NCI-H2107 treated with DMSO at 0.1 percent for 48 hours (cell line): ENCODE results near the gene LEMD3.

Source experiments
- DNase-seq: peaks from one replicate; lab custom pipeline; 2025; ENCODE audit not compliant: unreplicated experiment; lab: John Stamatoyannopoulos, UW

Gene LEMD3

DNA sequence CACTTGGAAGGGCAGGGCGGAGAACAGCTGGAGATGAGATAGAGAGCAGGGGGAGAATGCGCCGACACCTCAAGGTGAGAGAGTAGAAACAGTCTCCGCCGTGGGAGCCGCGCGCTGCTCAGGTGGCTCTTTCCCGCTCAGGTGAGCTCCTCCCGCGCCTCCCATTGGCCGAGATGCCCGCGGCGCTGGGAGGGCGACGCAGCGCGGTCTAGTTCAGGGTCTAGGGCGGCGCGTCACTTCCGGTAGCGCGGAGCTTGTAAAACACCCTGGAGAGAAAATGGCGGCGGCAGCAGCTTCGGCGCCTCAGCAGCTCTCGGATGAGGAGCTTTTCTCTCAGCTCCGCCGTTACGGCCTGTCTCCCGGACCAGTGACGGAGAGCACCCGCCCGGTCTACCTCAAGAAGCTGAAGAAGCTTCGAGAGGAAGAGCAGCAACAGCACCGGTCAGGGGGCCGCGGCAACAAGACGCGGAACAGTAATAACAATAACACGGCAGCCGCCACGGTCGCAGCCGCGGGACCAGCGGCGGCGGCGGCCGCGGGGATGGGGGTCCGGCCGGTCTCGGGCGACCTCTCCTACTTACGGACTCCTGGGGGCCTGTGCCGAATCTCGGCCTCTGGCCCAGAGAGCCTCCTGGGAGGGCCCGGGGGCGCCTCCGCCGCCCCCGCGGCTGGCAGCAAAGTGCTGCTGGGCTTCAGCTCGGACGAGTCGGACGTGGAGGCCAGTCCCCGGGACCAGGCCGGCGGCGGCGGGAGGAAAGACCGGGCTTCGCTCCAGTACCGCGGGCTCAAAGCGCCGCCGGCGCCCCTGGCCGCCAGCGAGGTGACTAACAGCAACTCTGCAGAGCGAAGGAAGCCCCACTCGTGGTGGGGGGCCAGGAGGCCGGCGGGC is at the start of gene LEMD3:
Gene LEMD3 (plus strand): TSS at position 264 of the 889 bp plus-strand sequence. CDS start 14 bp downstream, at position 278.
- DNase-seq, result peak; percentile 93

DNA sequence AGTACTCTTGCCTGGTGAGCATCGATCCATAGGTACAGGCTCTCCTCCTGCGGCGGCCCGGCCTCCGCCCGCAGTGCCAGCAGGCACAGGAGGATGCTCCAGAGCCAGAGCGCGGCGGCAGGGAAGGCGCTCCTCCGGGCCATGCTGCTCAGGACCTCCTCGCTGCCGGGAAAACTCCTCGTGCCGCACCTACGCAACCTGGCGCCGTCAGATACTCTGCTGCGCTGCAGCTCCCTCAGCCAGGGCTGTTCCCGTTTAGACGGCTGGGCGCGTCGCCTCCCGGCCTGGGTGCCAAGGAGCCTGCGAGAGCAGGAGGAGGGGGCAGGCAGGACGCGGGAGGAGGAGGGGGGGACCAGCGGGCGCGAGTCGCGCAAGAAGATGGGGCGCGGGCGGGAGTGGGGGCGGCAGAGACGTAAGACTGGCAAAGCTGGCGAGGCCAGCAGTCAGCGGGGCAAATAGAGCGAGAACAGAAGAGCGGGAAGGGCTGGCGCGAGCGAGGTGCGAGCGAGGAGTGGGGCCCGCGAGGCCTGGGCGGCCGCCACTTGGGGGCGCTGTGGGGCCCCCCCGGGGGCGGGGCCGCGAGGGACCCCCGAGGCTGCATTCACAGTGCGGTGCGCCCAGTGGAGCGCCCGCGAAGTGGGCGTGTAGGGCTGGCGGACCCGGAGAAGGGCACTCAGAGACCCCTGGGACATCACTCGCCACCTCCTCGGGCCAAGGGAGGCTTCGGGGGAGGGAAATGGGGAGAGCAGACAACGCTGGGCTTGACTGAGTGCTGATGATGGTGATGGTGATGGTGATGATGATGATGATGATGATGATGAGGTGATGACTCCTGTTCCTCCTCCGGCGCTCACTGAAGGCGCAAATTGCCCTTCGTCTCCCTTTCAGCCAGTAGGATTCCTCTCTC is 48.1 kb upstream of the LEMD3 start, which contains the start of gene WIF1:
Gene WIF1 (minus strand): TSS at position 257 of the 907 bp plus-strand sequence. CDS start 114 bp downstream, at position 143.
- no peak for DNase-seq

DNA sequence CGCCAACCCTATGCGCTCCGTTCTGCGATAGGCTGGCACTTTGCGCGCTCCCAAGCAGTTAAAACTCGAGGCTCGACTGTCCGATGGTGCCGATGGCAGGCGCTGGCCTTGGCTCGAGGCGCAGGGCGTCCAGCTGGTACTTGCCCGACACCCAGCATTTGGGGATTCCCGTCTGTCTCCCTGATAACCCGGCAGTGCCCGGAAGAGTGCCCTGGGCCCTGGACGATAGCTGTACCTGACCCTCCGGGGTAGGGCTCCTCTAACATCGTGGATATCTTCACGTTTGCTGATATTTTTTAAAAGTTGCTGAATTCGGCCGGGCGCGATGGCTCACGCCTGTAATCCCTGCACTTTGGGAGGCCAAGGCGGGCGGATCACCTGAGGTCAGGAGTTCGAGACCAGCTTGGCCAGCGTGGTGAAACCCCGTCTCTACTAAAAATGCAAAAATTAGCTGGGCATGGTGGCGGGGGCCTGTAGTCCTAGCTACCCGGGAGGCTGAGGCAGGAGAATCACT is 47.4 kb upstream of the LEMD3 start:
- DNase-seq, result no peak

DNA sequence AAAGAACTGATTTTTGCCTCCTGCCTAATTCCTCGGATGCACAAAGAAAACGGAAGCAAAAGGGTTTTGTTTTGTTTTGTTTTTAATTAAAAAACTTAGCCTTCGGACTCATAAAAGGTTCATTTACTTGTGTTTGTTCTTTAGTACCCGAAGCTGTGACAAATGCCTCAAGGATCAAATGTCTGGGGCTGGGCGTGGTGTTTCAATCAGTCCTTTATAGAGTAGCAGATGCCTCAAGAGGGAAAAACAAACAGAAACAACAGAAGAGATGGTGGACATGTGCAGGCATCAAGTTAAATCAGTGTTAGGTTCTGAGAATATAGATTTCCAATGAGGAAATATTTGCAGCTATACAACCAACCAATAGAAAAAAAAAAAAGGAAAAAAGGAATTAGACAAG is 46.7 kb upstream of the LEMD3 start:
- DNase-seq, result no peak

DNA sequence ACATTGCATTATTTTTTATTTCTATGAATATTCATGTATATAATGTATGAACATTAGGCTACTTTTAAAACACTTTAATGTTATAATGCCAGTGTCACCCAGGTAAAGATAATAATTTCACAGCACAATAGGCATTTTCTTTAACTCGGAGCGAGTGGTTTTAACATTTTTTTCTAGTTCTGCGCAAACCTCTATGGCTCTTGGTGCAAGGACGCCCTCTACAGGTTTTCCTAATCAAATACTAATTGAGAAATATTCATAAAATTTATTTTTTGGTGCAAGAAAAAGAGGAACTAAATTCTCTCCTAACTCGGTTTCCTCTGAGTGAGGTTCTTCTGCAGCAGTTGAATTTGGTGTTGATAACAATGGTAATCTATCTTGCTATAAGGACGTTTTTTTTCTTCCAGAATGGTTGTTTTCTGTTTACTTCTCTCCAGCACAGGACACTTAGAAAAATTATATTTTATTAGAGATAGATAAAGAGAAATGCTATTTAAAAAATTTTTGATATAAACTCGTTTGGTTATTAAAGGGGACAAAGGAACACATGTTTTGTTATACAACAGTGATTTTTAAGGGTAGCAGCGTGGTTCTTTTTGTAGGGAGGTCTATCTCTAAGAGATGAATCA is 45.8 kb upstream of the LEMD3 start:
- DNase-seq, result peak; percentile 14

DNA sequence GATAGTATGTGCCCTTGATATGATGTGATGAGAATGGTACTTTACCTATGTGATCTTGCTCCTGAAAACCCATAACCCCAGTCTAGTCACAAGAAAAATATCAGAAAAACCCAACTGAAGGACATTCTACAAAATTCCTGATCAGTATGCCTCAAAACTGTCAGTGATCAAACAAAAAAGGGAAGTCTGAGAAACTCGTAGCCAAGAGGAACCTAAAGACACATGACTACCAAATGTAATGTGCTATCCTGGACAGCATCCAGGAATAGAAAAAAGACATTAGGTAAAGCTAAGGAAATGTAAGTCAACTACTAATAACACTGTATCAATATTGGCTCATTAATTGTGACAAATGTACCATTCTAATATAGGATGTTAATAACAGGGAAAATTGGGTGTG is 44.1 kb upstream of the LEMD3 start:
- no peak for DNase-seq

DNA sequence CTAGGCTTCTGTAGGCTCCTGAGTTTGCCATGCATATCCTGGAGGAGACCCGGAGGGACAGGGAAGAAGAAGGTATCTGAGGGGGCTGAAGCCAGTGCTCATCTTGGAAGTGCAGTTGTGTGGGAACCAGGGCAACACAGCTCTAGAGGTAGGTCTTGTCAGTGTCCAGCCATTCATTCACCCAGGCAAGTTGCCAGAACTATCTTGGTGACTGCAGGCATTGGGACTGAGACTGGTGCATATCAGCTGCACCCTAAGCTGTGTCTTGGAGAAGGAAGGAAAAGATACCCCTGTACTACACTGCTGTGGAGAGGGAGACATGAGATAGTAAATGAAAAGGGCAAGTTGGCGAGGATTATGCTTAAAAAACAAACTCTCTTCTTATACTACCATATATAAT is 43.4 kb upstream of the LEMD3 start:
- no peak for DNase-seq

DNA sequence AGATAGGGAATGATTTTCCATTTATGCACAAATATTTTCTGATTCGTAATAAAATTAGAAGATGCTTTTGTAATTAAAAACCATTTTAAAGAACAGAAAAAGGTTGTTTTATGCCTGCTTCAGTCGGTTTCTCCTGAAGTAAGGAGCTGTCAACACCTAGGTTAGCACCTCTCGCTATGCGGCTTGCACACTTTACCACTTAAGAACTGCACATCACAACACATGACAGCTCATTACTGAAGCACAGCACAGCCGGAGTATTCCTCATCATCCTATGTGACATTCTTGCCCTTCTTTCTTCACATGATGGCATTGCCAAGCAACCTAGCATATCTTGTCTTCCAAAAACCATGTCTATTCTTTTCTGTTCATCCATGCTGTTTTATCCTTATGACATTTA is 42.9 kb upstream of the LEMD3 start:
- no peak for DNase-seq

DNA sequence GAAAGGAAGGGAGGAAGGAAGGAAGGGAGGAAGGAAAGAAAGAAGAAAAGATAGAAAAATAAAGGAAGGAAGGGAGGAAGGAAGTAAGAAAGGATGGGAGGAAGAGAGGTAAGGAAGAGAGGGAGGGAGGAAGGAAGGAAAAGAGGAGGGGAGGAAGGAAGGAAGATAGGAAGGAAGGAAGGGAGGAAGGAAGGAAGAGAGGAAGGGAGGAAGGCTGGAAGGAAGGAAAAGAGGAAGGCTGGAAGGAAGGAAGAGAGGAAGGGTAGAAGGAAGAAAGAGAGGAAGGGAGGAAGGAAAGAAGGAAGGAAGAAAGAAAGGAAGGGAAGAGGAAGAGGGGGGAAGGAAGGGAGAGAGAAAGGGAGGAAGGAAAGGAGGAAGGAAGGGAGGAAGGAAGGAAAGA is 35.5 kb upstream of the LEMD3 start:
- no peak for DNase-seq

DNA sequence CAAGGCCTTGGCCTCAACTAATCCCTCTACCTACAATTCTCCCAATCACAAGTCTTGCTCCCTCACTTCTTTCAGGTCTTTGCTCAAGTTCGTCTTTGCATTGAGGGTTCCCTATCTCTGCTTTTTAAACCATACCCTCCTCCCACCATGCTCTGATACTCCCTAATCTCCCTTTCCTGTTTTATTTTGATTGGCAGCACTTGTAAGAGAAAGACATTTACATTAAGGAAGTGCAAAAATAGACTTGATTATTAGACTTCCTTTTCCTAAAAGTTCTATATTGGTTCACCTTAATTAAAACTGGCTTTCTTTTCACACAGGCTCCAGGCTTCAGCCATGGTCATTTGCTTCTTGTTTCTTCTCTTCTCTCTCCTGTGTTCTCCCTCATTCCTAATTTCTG is 30.0 kb upstream of the LEMD3 start:
- DNase-seq, result no peak

DNA sequence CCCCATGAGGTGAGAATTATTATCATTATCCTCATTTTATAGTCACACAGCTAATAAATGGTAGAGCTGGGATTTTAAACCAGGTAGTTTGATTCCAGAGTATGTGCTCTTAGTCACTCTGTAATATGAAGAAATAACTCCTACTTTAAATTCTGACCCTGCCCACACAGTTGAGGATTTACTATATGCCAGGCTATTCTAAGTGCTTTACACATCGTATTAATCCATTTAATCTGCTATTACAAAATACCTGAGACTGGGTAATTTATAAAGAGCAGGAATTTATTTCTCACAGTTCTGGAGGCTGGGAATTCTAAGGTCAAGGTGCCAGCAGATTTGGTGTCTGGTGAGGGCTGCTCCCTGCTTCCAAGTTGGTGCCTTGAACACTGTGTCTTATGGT is 28.6 kb upstream of the LEMD3 start:
- DNase-seq, result no peak

DNA sequence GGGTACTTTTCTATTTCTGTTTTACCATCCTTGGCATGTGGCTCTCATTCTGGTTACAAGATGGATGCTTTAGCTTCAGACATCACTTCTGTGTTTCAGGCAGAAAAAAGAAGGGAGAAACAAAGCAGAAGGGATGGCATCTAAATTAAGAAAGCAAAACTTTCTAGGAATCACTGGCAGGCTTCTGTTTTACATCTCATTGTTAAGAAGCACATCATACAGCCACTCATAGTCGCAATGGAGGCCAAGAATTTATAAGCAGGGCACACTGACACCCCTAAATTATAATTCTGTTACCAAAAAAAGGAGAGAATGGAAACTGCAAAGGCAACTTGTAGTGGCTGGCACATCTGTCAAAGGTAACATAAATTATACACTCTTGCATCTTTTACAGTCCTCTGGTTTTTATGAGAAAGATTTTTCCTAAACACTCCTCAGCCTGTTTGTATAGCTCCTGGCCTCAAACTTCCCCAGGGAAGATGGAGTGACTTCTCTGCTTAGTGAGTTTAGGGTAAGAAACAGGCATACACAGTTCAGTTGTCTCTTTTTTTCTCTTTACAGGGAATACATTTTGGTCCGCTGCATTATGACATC is 22.0 kb upstream of the LEMD3 start:
- DNase-seq, result no peak

DNA sequence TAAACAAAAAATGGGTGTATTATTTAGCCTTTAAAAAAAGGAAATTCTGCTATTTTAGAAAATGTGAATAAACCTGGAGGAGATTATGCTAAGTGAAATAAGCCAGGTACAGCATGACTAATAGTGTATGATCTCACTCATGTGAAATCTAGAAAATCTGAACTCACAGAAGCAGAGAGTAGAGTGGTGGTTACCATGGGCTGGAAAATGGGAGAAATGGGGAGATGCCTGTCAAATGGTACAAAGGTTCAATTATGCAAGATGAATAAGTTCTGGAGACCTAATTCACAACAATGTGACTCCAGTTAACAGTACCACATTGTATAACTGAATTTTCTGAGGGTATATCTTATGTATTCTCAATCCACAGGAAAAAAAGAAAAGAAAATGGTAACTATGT is 17.4 kb upstream of the LEMD3 start:
- no peak for DNase-seq

DNA sequence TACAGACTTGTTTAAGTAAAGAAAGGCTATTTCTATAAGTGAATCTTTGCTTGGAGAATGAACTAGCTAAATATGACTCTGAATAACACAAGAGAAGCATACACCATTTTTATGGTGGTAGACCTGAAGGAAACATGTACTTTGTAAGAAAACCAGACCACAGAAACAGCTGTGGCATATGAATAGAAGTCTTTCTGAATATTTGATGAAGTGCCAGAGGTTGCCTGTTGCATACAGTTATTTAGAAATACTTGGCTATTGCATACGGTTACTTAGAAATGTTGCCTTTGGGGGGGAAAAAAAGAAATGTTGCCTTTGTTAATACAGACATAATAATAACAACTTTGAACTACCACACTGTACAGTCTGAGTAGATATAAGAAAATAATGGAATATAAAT is 16.8 kb upstream of the LEMD3 start:
- no peak for DNase-seq

DNA sequence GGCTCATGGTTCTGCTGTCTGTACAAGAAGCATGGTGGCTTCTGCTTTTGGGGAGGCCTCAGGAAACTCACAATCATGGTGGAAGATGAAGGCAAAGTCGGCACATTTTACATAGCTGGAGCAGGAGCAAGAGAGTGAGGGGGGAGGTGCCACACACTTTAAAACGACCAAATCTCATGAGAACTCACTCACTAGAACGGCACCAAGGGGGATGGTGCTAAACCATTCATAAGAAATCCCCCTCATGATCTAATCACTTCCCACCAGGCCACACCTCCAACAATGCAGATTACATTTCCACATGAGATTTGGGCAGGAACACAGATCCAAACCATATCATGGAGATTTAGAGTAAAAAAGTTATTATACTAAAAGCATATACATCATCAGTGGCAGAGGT is 13.6 kb upstream of the LEMD3 start:
- DNase-seq, result no peak

DNA sequence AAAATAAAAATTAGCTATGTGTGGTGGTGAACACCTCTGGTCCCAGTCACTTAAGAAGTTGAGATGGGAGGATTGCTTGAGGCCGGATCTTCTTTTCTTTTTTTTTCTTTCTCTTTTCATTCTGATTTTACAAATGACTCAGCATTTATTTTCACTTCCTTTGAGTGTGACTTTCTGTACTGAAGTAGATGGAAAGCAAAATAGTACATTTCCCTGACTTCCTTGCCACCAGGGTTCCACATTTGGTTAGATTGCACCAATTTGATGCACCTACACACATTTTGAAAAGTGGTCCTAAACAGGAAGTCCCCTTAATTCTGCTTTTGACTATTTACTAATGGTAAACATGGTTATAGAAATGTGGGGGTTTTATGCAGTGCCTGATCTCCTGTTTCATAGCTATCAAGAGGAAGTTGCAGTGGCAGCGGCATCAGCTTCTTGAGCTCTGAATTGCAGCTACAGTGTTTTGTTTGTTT is 13.0 kb upstream of the LEMD3 start:
- DNase-seq, result no peak

DNA sequence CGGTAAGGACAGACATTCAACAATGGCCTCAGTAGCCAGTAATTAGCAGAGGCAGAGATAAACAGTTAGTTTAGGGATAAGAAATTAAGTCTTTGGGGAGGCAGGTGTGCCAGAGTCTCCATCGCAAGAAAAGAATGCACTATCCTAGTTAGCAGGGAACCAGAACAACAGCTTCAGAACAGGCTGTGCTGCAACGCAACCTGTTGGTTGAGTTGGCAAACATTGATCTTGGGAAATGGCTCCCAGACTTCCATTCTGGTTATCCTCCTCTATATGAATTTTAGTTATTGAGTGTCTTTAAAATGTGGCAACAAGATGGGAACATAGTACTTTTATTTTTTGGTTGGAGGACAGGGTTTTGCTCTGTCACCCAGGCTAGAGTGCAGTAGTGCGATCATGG is 12.3 kb upstream of the LEMD3 start:
- DNase-seq, result no peak

DNA sequence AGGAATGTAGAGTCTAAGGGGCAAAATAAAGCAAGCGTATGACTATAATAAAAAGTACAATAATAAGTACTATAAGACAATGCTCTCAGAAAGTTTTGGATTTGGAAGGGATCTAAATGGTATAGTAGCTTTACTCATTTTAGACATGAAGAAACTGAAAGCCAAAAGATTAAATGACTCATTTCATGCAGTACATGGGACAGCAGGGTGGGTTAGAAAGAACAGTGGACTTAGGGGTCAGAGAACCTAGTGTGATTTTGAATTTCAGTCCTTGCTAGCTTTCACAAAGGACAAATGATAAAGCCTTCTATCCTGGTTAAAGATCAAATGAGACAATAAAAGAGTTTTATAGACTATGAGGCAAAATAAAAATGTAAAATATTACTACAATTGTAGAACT is 6.8 kb upstream of the LEMD3 start:
- no peak for DNase-seq

DNA sequence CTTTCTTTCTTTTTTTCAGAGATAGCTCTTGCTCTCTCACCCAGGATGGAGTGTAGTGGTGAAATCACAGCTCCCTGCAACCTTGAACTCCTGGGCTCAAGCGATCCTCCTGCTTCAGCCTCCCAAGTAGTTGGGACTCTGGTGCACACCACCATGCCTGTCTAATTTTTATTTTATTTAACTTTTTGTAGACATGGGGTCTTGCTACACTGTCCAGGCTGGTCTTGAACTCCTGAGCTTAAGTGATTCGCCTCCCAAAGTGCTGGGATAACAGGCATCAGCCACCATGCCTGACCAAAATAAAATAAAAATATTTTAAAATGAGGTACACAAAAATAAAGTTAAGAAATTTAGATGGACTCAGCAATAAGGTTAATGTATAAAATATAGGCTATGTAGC is 5.1 kb upstream of the LEMD3 start:
- DNase-seq, result no peak

DNA sequence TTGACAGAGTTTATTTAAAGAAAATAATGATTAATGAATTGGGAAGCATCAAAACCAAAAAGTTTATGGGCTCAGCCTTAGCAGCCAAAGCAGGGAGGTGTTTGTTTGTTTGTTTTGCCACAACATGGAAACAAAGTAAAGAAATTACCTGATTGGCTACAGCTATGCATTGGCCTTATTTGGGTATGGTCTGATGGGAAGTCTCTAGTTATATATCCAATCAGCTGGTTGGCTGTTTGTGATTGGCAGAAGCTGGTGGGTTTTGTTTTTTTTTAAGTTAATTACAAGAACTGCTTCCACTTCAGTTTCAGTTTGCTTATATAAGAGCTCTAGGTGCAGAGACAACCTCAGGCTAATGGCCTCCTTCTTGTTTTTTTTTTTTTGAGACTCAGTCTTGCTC is 4.6 kb upstream of the LEMD3 start:
- no peak for DNase-seq
